MCF 10A (cell line): ENCODE results near the gene PRMT3. TPM values are rescaled to one million over a fixed set of nuclear protein-coding genes. Genes with fewer than 3 reads are reported as not detected.

Experiments used
- Bru-seq: library from RNA; stranded (reverse); fragments of 400-500 nt; gene quantifications from one replicate; lab custom pipeline; 2021; lab: Mats Ljungman, UMichigan
- BruChase-seq, 2 experiments: library from RNA; stranded (reverse); fragments of 400-500 nt; gene quantifications; one replicate each; lab custom pipeline; 2021; lab: Mats Ljungman, UMichigan
- BruUV-seq: library from RNA; stranded (reverse); fragments of 400-500 nt; replicated peaks from 2 replicates; lab custom pipeline; 2021; lab: Mats Ljungman, UMichigan
- CTCF ChIA-PET: fragments of 300-600 bp; sonication (Branson Sonifier 250); formaldehyde crosslinking; extraction: SDS; loops from one replicate; lab custom pipeline; 2021; ENCODE audit warnings: antibody characterized with exemption, inconsistent platforms; lab: Yijun Ruan, JAX
- POLR2A ChIA-PET: fragments of 300-600, 350-650 bp; sonication (Branson Sonifier 250); formaldehyde crosslinking; extraction: SDS; loops from one replicate; lab custom pipeline; 2020; ENCODE audit warnings: antibody characterized with exemption, inconsistent platforms; lab: Yijun Ruan, JAX
- DNase-seq: peaks from one replicate; pipeline ENCODE4 v3.0.0-alpha.2; 2018; ENCODE audit not compliant: unreplicated experiment
- H3K27ac Mint-ChIP-seq: one replicate; pipeline ENCODE4 v1.8.0; 2022; ENCODE audit warnings: mild to moderate bottlenecking, low read depth, mixed read lengths; ENCODE audit not compliant: unreplicated experiment
- H3K27me3 Mint-ChIP-seq: one replicate; pipeline ENCODE4 v1.8.0; 2022; ENCODE audit warnings: mixed read lengths; ENCODE audit not compliant: insufficient read depth, unreplicated experiment
- H3K36me3 Mint-ChIP-seq: one replicate; pipeline ENCODE4 v1.8.0; 2022; ENCODE audit warnings: mild to moderate bottlenecking, moderate library complexity, mixed read lengths; ENCODE audit not compliant: insufficient read depth, unreplicated experiment
- H3K4me1 Mint-ChIP-seq: one replicate; pipeline ENCODE4 v1.8.0; 2022; ENCODE audit warnings: mixed read lengths; ENCODE audit not compliant: insufficient read depth, unreplicated experiment
- H3K4me3 Mint-ChIP-seq: one replicate; pipeline ENCODE4 v1.8.0; 2022; ENCODE audit warnings: mild to moderate bottlenecking, moderate library complexity, mixed read lengths; ENCODE audit not compliant: unreplicated experiment
- H3K9me3 Mint-ChIP-seq: one replicate; pipeline ENCODE4 v1.8.0; 2022; ENCODE audit warnings: mixed read lengths; ENCODE audit not compliant: unreplicated experiment
- CTCF ChIP-seq: fragments of 200-600 bp; IDR thresholded peaks from one replicate; pipeline ENCODE4 v1.8.0; 2022; ENCODE audit warnings: antibody characterized with exemption, mild to moderate bottlenecking; ENCODE audit not compliant: unreplicated experiment
- intact Hi-C: fragments of 100-400 bp; cut with micrococcal nuclease; formaldehyde crosslinking; loops from 2 replicates; pipeline ENCODE4 v1.14.1; 2022
- long read RNA-seq: library from polyadenylated mRNA; stranded (forward); transcript quantifications from one replicate; pipeline ENCODE4 v2.0.0, GENCODE V29; 2022
- total RNA-seq: library from RNA; stranded (reverse); gene quantifications from 2 replicates; pipeline ENCODE4 v1.2.3, GENCODE V29; 2022

Gene PRMT3
- total RNA-seq (45.1 and 60.1 TPM in 2 replicates), Bru-seq, nascent RNA (percentile 91 among the genes with signal in this experiment), BruChase-seq, experiment 1, labeled RNA remaining after a 6-hour chase (percentile 70 among the genes with signal in this experiment), BruChase-seq, experiment 2, labeled RNA remaining after a 2-hour chase (percentile 78 among the genes with signal in this experiment)
- long read RNA-seq, transcript PRMT3-202 (16 exons, 2,653 nt): major isoform, 247 of 299 reads
- long read RNA-seq, transcript PRMT3-201 (15 exons, 2,530 nt): minor isoform, 6 of 299 reads
- long read RNA-seq, partial matches to known transcripts: 19 of 299 reads
- long read RNA-seq, other reads (novel, unspliced or antisense): 26 of 299 reads

- intact Hi-C loops: loop anchor here (2.0 kb wide), 2 partner anchors 19 to 223 kb away; no protein-coding TSS in a partner anchor
- BruUV-seq: no TSS peak
- POLR2A ChIA-PET: interaction anchor here (0.6 to 4.8 kb wide), 9 partner anchors 10 to 750 kb away, joined by 4 to 28 read pairs (median 5); partner anchors contain the start of gene HTATIP2
- Mint-ChIP-seq H3K27ac (peak within 1 kb of the TSS; percentile 97), H3K4me3 (peak within 1 kb of the TSS; percentile 87), H3K36me3 (peaks cover 29% of the 10 kb centered on the region), H3K9me3 (no peaks in the 10 kb centered on the region), H3K4me1 (no peaks in the 10 kb centered on the region), H3K27me3 (no peaks in the 10 kb centered on the region)
- peak; percentile 94 for DNase-seq
- CTCF ChIA-PET: interaction anchor here (0.6 to 4.9 kb wide), 15 partner anchors 10 to 232 kb away, joined by 3 to 53 read pairs (median 6); partner anchors contain the start of genes HTATIP2 and SLC6A5
- no peak for TF ChIP-seq CTCF
Observed at GRCh38 chr11:20387261-20388095, at the start of gene PRMT3. PRMT3 (plus strand) TSS chr11:20387716; CDS start chr11:20387747, 31 bp downstream.

GRCh38 chr11:20342347-20343141 lies 45.0 kb upstream of the PRMT3 start:
- ChIA-PET POLR2A (interaction anchor here (0.5 to 1.0 kb wide), 2 partner anchors 11 to 21 kb away, joined by 3 read pairs; no protein-coding TSS in a partner anchor), CTCF (interaction anchor here (3.5 kb wide), 1 partner anchor 10 kb away, joined by 24 read pairs; no protein-coding TSS in a partner anchor)
- DNase-seq: no peak
- Mint-ChIP-seq H3K4me1 (no peaks in the 10 kb centered on the region), H3K9me3 (no peaks in the 10 kb centered on the region), H3K4me3 (no peak overlapping the region), H3K27me3 (peaks cover 94% of the 10 kb centered on the region), H3K36me3 (no peaks in the 10 kb centered on the region), H3K27ac (no peak overlapping the region)
- intact Hi-C loops: no loop called here
- TF ChIP-seq CTCF: no peak
- BruUV-seq: no TSS peak

GRCh38 chr11:20351136-20351535 lies 36.4 kb upstream of the PRMT3 start:
- no TSS peak for BruUV-seq
- Mint-ChIP-seq H3K9me3 (no peaks in the 10 kb centered on the region), H3K27me3 (peaks cover 27% of the 10 kb centered on the region), H3K4me1 (peaks cover 17% of the 10 kb centered on the region), H3K36me3 (no peaks in the 10 kb centered on the region), H3K4me3 (no peak overlapping the region), H3K27ac (no peak overlapping the region)
- no peak for TF ChIP-seq CTCF
- intact Hi-C loops: loop anchor here (5.0 kb wide), 2 partner anchors 399 to 444 kb away; no protein-coding TSS in a partner anchor
- POLR2A ChIA-PET: interaction anchor here (0.5 to 2.2 kb wide), 7 partner anchors 13 to 433 kb away, joined by 3 to 6 read pairs (median 3); no protein-coding TSS in a partner anchor
- CTCF ChIA-PET: interaction anchor here (0.5 to 12.3 kb wide), 16 partner anchors 10 to 788 kb away, joined by 3 to 253 read pairs (median 3); partner anchors contain the start of gene HTATIP2
- DNase-seq: peak; percentile 54
